HG02763 (cell line): ENCODE results near the gene LYPD6.

Experiments used
- ATAC-seq: cut with Tn5 transposase; IDR thresholded peaks from one replicate; pipeline ENCODE4 v1.9.1; 2021; ENCODE audit warnings: mild to moderate bottlenecking, moderate library complexity; ENCODE audit not compliant: unreplicated experiment

The LYPD6 gene

GRCh38 chr2:149399934-149400615 is 69.7 kb downstream of the LYPD6 start:
- ATAC-seq = no peak

GRCh38 chr2:149400997-149401396 is 70.6 kb downstream of the LYPD6 start:
- no peak for ATAC-seq

- no peak for ATAC-seq
Observed at GRCh38 chr2:149409506-149409905, 79.1 kb downstream of the LYPD6 start.

- ATAC-seq = no peak
Observed at GRCh38 chr2:149410701-149411484, 80.5 kb downstream of the LYPD6 start.

- no peak for ATAC-seq
Observed at GRCh38 chr2:149413487-149413886, 83.1 kb downstream of the LYPD6 start.

GRCh38 chr2:149415086-149415485 is 84.7 kb downstream of the LYPD6 start:
- ATAC-seq = no peak

GRCh38 chr2:149418065-149418464 is 87.7 kb downstream of the LYPD6 start:
- no peak for ATAC-seq

GRCh38 chr2:149420053-149420963 is 89.9 kb downstream of the LYPD6 start:
- no peak for ATAC-seq

- no peak for ATAC-seq
Observed at GRCh38 chr2:149421791-149422190, 91.4 kb downstream of the LYPD6 start.

GRCh38 chr2:149422337-149422990 is 92.1 kb downstream of the LYPD6 start:
- ATAC-seq = no peak

- ATAC-seq = no peak
Observed at GRCh38 chr2:149422991-149423338, 92.6 kb downstream of the LYPD6 start.

GRCh38 chr2:149423630-149424029 is 93.2 kb downstream of the LYPD6 start:
- ATAC-seq = no peak

GRCh38 chr2:149427387-149427786 is 97.0 kb downstream of the LYPD6 start:
- ATAC-seq = no peak

GRCh38 chr2:149428783-149429182 is 98.4 kb downstream of the LYPD6 start:
- no peak for ATAC-seq

GRCh38 chr2:149430743-149431736 is 100.7 kb downstream of the LYPD6 start:
- ATAC-seq = no peak

- no peak for ATAC-seq
Observed at GRCh38 chr2:149438330-149438960, 108.1 kb downstream of the LYPD6 start.

- ATAC-seq = no peak
Observed at GRCh38 chr2:149441255-149441654, 110.9 kb downstream of the LYPD6 start.

- ATAC-seq = no peak
Observed at GRCh38 chr2:149442346-149442745, 112.0 kb downstream of the LYPD6 start.

GRCh38 chr2:149443150-149443549 is 112.8 kb downstream of the LYPD6 start:
- no peak for ATAC-seq
